ENCODE measurements around the gene REV1. TPM values are rescaled to one million over a fixed set of nuclear protein-coding genes. Genes with fewer than 3 reads are reported as not detected.

Gene REV1
- total and polyA plus RNA-seq, 2 of the 4 experiments (the other 2 are of a cell fraction) = 13.4 to 30.1 TPM

DNA sequence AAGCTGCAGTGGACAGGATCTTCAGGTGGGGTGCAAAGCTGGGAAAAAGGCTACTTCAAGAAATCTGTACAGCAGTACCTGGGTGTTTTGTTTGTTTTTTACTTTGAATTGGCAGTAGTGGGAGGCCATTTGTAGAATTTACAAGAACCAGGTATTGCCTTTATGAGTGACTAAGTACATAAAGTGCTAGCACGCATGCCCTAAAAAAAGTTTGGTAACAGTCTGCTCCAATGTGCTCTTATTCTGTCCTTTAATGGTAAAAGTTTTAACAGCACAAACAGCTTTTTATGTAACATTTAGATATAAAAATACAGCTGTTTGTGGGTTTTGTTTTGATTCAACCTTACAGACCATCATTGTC, 17.2 kb downstream of the REV1 start:
- no peak overlapping the region for H3K4me2 ChIP-seq (ENCODE audit: low read depth, low read length)
- H2BK20ac ChIP-seq (ENCODE audit: low read depth, low read length) = no peak overlapping the region
- ChIA-PET POLR2A (ENCODE audit: unreplicated experiment) (no interaction called here), CTCF (interaction anchor here (0.6 kb wide), 1 partner anchor 330 kb away, joined by 4 read pairs; no protein-coding TSS in a partner anchor)
- no peaks in the 10 kb centered on the region for H3K36me3 ChIP-seq (ENCODE audit: control insufficient read depth, insufficient read depth, low read length)
- no peak overlapping the region for H2BK120ac ChIP-seq (ENCODE audit: low read depth, low read length)
- no peak overlapping the region for H2BK15ac ChIP-seq (ENCODE audit: low read depth, low read length)
- no peak overlapping the region for H3K27ac ChIP-seq (ENCODE audit: insufficient read depth, low read length)
- dilution Hi-C loops (cut with HindIII; ENCODE audit: low sequenced_read_pairs, unreplicated experiment) (no loop called here), intact Hi-C loops (cut with micrococcal nuclease) (loop anchor here (5.0 kb wide), 1 partner anchor 40 kb away; no protein-coding TSS in a partner anchor), in situ Hi-C loops (cut with MboI; ENCODE audit: low sequenced_read_pairs) (loop anchor here (10.0 kb wide), 1 partner anchor 288 kb away; the partner anchor contains the start of genes MITD1 and MRPL30)
- peaks cover 32 to 56% of the 10 kb centered on the region in 2 experiments for H3K79me1 ChIP-seq (ENCODE audit: low read depth in 1 of 2, low read length in 2 of 2)
- WGBS, 2 experiments (ENCODE audit: extremely low coverage in 2 of 2, insufficient read length in 1 of 2) = no CpG with 5 or more reads among the region's 1 CpG
- peaks cover 8% of the 10 kb centered on the region for H4K20me1 ChIP-seq (ENCODE audit: insufficient read depth, low read length)
- no peak overlapping the region for H4K8ac ChIP-seq (ENCODE audit: low read depth in 2 of 2, low read length in 2 of 2)
- peaks cover 16% of the 10 kb centered on the region for H3K9me1 ChIP-seq (ENCODE audit: insufficient read depth, low read length)
- ATAC-seq (ENCODE audit: low read depth) (no peak), DNase-seq (no peak)
- H3K4me1 ChIP-seq (ENCODE audit: control insufficient read depth, insufficient read depth, low read length) = peaks cover 3% of the 10 kb centered on the region; the same call in 1 of the 2 replicates
- no peak overlapping the region for H3K14ac ChIP-seq (replicated peaks; ENCODE audit: low read depth, low read length)
- H3K4ac ChIP-seq (ENCODE audit: low read depth, low read length) = no peak overlapping the region
- no TSS peak for BruUV-seq (replicated peaks)
- no peak overlapping the region for H2AFZ ChIP-seq (replicated peaks; ENCODE audit: low read length, poor library complexity)
- no peak overlapping the region for H3K23ac ChIP-seq (ENCODE audit: low read depth, low read length)
- no peak overlapping the region for H3K56ac ChIP-seq (ENCODE audit: extremely low read depth, insufficient read depth, low read length)
- no peak overlapping the region for H3K9ac ChIP-seq (ENCODE audit: low read depth, low read length)
- H3K4me3 ChIP-seq (ENCODE audit: insufficient read depth, low read depth, low read length) = no peak overlapping the region
- no peaks in the 10 kb centered on the region for H3K9me3 ChIP-seq (ENCODE audit: control insufficient read depth, insufficient read depth, low read length)
- H3K27me3 ChIP-seq (ENCODE audit: control insufficient read depth, insufficient read depth, low read length) = no peaks in the 10 kb centered on the region
- H3K18ac ChIP-seq (ENCODE audit: low read depth, low read length) = no peak overlapping the region
- TF ChIP-seq BHLHE40 (IDR thresholded peaks at IDR 0.05; ENCODE audit: low read depth, low read length) = no peak
- no peak for TF ChIP-seq CEBPB (IDR thresholded peaks at IDR 0.05; ENCODE audit: low read depth, low read length)
- no peak for TF ChIP-seq POLR2A (IDR thresholded peaks at IDR 0.05; ENCODE audit: low read depth, low read length)
- no peak for TF ChIP-seq FOS (IDR thresholded peaks at IDR 0.05; ENCODE audit: low read depth, low read length)
- no peak for TF ChIP-seq RAD21 (IDR thresholded peaks at IDR 0.05; ENCODE audit: low read length)
- no peak for TF ChIP-seq CTCF (conservative IDR thresholded peaks at IDR 0.05; ENCODE audit: low read depth, low read length)
- TF ChIP-seq SMC3 (IDR thresholded peaks at IDR 0.05; ENCODE audit: low read depth, low read length) = no peak
- TF ChIP-seq RCOR1 (IDR thresholded peaks at IDR 0.05; ENCODE audit: insufficient replicate concordance, low read length) = no peak
- TF ChIP-seq NFE2L2 (IDR thresholded peaks at IDR 0.05; ENCODE audit: low read depth, low read length) = no peak
- TF ChIP-seq RFX5 (IDR thresholded peaks at IDR 0.05; ENCODE audit: low read depth, low read length) = no peak
- TF ChIP-seq MAZ (IDR thresholded peaks at IDR 0.05; ENCODE audit: borderline replicate concordance, low read depth, low read length) = no peak
- no peak for TF ChIP-seq MXI1 (IDR thresholded peaks at IDR 0.05; ENCODE audit: borderline replicate concordance, low read depth, low read length)
- no peak for TF ChIP-seq USF2 (IDR thresholded peaks at IDR 0.05; ENCODE audit: low read depth, low read length)
- no peak for TF ChIP-seq CHD1 (IDR thresholded peaks at IDR 0.05; ENCODE audit: low read depth, low read length)
- no peak for TF ChIP-seq ELK1 (IDR thresholded peaks at IDR 0.05; ENCODE audit: borderline replicate concordance, low read depth, low read length)
- no peak for TF ChIP-seq MAFK (IDR thresholded peaks at IDR 0.05; ENCODE audit: low read depth, low read length)
- H2AK5ac ChIP-seq (ENCODE audit: low read depth, low read length) = no peak overlapping the region
- no peak overlapping the region for H2BK5ac ChIP-seq (ENCODE audit: low read depth, low read length, poor library complexity, severe bottlenecking)
- no peak overlapping the region for H4K91ac ChIP-seq (ENCODE audit: insufficient read depth, low read depth, low read length)
- no peak overlapping the region for H4K5ac ChIP-seq (ENCODE audit: low read depth, low read length)
- H2AK9ac ChIP-seq (replicated peaks; ENCODE audit: low read depth, low read length, poor library complexity) = no peak overlapping the region
